Measurements from ENCODE around the gene RAC2.
"Not testable (repeated sequence)": the region's sequence is repeated elsewhere in the genome, so short reads cannot be mapped to it uniquely, and the experiment has no call there.

Gene RAC2

GRCh38 chr22:37254209-37254866, 10.3 kb upstream of the RAC2 start:
- no peak for DNase-seq

- no peak for DNase-seq
These were observed 9.1 kb upstream of the RAC2 start for GRCh38 chr22:37253126-37253660.

GRCh38 chr22:37251836-37252235, 7.8 kb upstream of the RAC2 start:
- not testable (repeated sequence) for DNase-seq

GRCh38 chr22:37249986-37250385, 5.9 kb upstream of the RAC2 start:
- DNase-seq = no peak

- DNase-seq = no peak
These were observed 4.2 kb upstream of the RAC2 start for GRCh38 chr22:37248251-37248650.

- DNase-seq = no peak
These were observed 1.7 kb upstream of the RAC2 start for GRCh38 chr22:37245740-37246139.

- DNase-seq = no peak
These were observed 1.1 kb upstream of the RAC2 start for GRCh38 chr22:37244922-37245722.

- DNase-seq = no peak
These were observed 511 bp downstream of the RAC2 start for GRCh38 chr22:37243402-37244113.

GRCh38 chr22:37242395-37242918, 1.6 kb downstream of the RAC2 start:
- DNase-seq = no peak

- DNase-seq = no peak
These were observed 2.5 kb downstream of the RAC2 start for GRCh38 chr22:37241351-37242142.

- DNase-seq = no peak
These were observed 3.1 kb downstream of the RAC2 start for GRCh38 chr22:37240941-37241320.

- DNase-seq = no peak
These were observed 3.7 kb downstream of the RAC2 start for GRCh38 chr22:37240240-37240940.

GRCh38 chr22:37239336-37240239, 4.5 kb downstream of the RAC2 start:
- DNase-seq = no peak

- no peak for DNase-seq
These were observed 6.4 kb downstream of the RAC2 start for GRCh38 chr22:37237371-37238268.

GRCh38 chr22:37235897-37236607, 8.0 kb downstream of the RAC2 start:
- DNase-seq = no peak

- DNase-seq = no peak
These were observed 9.0 kb downstream of the RAC2 start for GRCh38 chr22:37234736-37235711.

- no peak for DNase-seq
These were observed 10.1 kb downstream of the RAC2 start for GRCh38 chr22:37233751-37234631.

Measured in NCI-H1930 (cell line).